Activated naive CD8-positive, alpha-beta T cell treated with anti-CD3 and anti-CD28 coated beads for 36 hours (primary cell): ENCODE results near the gene TRERF1. TPM values are rescaled to one million over a fixed set of nuclear protein-coding genes. Genes with fewer than 3 reads are reported as not detected.

Source experiments
- DNase-seq: peaks from one replicate; pipeline ENCODE4 v3.0.0; 2021
- H3K27ac Mint-ChIP-seq: one replicate; pipeline ENCODE4 v1.8.0; 2022; ENCODE audit warnings: mild to moderate bottlenecking, moderate library complexity, mixed read lengths
- H3K27me3 Mint-ChIP-seq: one replicate; pipeline ENCODE4 v1.8.0; 2022; ENCODE audit warnings: mild to moderate bottlenecking, mixed read lengths
- H3K36me3 Mint-ChIP-seq: one replicate; pipeline ENCODE4 v1.8.0; 2021; ENCODE audit warnings: mild to moderate bottlenecking, mixed read lengths
- H3K4me1 Mint-ChIP-seq: one replicate; pipeline ENCODE4 v1.8.0; 2021; ENCODE audit warnings: mixed read lengths
- H3K4me3 Mint-ChIP-seq: one replicate; pipeline ENCODE4 v1.8.0; 2022; ENCODE audit warnings: mild to moderate bottlenecking, moderate library complexity, mixed read lengths
- H3K9me3 Mint-ChIP-seq: one replicate; pipeline ENCODE4 v1.8.0; 2022; ENCODE audit warnings: mixed read lengths
- total RNA-seq, 2 experiments: library from RNA; stranded (reverse); gene quantifications; one replicate each; pipeline ENCODE4 v1.2.3, GENCODE V29; 2021

The TRERF1 gene
- total RNA-seq, 2 experiments from 2014 or later: 6.5 to 6.9 TPM

DNA sequence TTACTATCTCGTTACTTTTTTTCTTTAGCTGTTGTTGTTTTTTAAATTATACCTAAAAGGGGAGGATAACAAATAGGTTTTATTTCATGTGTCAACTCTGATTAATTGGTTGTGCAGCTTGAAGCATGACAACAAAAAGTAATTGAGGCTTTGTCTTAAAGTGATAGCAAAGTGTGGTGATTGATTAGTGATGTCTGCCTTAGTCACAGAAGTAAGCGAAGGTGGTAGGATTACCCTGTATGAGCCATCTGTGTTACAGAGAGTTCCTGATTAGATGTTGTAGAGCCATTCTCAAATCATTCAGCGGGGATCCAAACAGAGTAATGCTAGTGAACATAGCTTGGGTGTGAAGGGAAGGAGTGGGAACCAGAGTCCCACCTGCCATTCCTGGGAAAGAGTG is 219.7 kb downstream of the TRERF1 start:
- Mint-ChIP-seq H3K27me3 (no peaks in the 10 kb centered on the region), H3K4me1 (peaks cover 1% of the 10 kb centered on the region), H3K9me3 (no peaks in the 10 kb centered on the region), H3K4me3 (no peak overlapping the region), H3K27ac (no peak overlapping the region), H3K36me3 (no peaks in the 10 kb centered on the region)
- DNase-seq: no peak

DNA sequence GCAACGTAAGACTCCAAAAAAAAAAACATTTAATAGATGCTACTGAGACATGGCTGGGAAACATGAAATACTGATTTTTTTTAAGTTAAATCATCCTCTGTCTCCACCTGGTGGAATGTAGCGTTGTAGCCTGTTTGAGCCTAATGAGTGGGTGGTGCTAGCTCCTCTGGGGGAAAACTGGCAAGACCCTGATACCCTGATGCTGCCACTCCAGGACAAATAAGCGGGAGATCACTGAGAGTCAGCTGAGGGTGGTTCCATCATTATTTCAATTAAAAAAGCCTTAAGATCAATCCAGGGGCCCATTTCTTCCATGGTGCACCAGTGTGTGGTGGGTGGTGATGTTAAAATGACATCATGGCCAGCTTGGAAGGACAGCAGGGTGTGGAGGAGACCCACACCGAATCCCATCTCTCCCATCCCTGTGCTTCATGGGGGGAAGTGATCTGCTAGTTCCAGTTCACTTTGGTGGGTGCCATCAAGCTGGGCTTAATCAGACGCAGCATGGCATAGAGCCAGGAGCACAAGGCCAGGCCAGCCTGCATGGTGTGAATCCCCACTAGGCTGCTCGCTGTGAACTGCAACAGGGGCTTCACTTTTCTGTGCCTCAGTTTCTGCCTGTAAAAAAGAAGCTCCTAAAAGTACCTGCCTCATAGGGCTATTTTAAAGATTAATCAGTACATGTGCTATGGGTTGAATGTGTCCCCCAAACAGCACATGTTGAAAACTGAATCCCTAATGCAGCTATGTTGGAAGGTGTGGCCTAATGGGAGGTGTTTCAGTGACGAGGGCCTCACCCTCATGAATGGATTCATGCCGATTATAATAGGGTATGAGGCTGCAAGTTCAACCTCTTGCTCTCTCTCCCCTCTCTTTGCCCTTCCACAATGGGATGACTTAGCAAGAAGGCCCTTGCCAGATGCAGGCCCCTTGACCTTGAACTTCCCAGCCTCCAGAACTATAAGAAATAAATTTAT is 221.1 kb downstream of the TRERF1 start:
- no peaks in the 10 kb centered on the region for H3K27me3 Mint-ChIP-seq
- peaks cover 1% of the 10 kb centered on the region for H3K4me1 Mint-ChIP-seq
- H3K4me3 Mint-ChIP-seq: no peak overlapping the region
- no peak overlapping the region for H3K27ac Mint-ChIP-seq
- DNase-seq: no peak
- H3K36me3 Mint-ChIP-seq: no peaks in the 10 kb centered on the region
- H3K9me3 Mint-ChIP-seq: no peaks in the 10 kb centered on the region

DNA sequence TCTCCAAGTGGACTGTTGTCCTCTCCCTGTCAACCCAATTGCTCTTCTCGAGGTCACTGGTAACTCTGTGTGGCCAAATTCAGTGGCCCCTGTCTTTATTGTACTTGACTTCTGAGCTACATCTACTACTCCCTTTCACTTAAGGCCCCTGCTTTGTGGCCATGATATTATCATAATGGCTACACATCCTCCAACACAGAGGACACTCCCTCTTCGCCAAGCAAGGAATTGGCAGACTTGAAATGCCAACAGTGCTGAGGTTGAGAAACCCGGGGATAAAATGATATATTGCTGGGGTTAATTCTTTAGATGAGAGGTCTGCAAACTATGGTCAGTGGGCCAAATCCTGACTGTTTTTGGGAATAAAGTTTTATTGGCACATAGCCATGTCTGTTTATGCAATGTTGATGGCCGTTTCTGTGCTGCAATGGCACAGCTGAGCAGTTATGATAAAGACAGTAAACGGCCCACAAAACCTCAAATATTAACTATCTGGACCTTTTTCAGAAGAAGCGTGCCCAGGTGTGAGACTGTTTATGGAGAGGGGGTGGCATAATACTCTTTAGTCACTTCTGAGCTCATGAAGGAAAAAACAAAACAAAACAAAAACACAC is 222.1 kb downstream of the TRERF1 start:
- Mint-ChIP-seq H3K4me1 (peaks cover 6% of the 10 kb centered on the region), H3K27ac (no peak overlapping the region), H3K27me3 (no peaks in the 10 kb centered on the region), H3K4me3 (no peak overlapping the region), H3K9me3 (no peaks in the 10 kb centered on the region), H3K36me3 (no peaks in the 10 kb centered on the region)
- DNase-seq: no peak

DNA sequence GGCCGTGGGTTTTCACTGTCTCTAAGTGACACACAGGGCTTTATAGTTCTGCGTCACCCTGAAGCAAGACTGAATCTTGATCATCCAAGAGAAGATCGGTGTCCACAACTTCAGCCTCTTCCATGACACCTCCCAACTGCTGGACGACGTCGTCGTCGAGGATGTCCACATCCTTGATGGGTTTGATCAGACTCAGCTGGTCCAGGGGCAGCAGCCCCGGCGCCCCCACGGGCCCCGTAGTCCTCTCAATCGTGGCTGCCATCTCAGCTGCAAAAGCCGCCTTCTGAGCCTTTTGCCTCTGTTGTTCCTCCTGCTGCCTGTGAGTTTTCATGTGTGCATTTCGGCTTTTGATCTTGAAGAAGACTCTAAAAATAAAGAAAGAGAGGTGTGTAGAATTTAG is 223.4 kb downstream of the TRERF1 start:
- DNase-seq: no peak
- H3K9me3 Mint-ChIP-seq: no peaks in the 10 kb centered on the region
- H3K27ac Mint-ChIP-seq: no peak overlapping the region
- no peaks in the 10 kb centered on the region for H3K27me3 Mint-ChIP-seq
- peaks cover 15% of the 10 kb centered on the region for H3K4me1 Mint-ChIP-seq
- H3K36me3 Mint-ChIP-seq: no peaks in the 10 kb centered on the region
- H3K4me3 Mint-ChIP-seq: no peak overlapping the region

DNA sequence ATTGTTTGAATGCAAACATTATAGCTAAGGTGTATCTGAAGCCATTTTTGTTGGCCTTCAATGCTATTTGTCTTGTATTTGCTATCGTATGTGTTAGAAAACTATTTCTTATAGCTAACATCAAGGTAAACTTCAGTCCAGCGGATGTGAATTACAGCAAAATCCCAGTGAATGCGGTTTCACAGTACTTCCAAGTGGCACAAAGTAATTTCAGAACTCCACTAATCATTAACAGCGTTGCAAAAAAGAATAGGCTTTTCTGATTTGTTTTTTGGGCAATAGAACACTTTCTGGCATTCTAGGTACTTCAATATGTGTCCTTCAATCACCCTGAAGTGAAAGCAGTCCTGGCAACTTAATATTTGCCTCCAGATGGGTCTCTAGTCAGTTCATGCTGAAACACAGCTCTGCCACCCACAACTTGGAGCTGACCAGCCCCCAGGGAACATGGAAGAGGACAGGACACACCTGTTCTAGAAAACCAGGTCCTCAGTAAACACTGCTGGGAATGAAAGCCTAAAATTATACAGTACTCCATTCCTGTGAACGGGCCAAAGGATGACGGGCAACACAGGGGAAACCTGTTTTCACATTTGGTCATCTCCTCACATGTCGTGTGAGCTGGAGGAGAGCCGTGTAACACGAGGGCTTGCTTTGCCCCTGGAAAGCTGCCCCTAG is 224.4 kb downstream of the TRERF1 start:
- Mint-ChIP-seq H3K4me1 (peaks cover 15% of the 10 kb centered on the region), H3K36me3 (no peaks in the 10 kb centered on the region), H3K9me3 (no peaks in the 10 kb centered on the region), H3K27ac (no peak overlapping the region), H3K27me3 (no peaks in the 10 kb centered on the region), H3K4me3 (no peak overlapping the region)
- DNase-seq: no peak

DNA sequence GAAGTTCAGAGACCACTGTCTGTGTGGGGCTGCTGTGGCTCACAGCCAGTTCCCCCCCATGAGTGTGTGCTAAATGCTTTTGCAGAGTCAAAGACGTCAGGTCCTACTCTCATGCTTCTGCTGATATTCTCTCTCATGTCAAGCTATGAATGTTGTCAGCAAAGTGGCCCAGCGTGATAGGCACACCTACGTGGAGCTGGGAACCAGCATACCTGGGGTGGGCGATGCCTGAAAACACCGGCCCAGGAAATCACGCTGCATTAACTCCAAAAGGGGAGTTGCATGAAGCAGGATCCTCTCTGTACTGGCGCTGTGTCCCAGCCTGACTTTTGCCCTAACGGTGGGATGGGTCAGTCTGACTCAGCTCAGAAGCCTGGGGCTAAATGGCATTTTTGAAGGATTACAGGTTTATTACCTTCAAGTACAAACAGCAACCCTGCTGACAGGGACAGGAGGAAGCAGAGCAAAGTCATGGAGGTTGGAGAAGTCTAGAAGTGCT is 225.0 kb downstream of the TRERF1 start:
- Mint-ChIP-seq H3K9me3 (no peaks in the 10 kb centered on the region), H3K27ac (no peak overlapping the region), H3K4me3 (no peak overlapping the region), H3K4me1 (peaks cover 15% of the 10 kb centered on the region), H3K27me3 (no peaks in the 10 kb centered on the region), H3K36me3 (no peaks in the 10 kb centered on the region)
- DNase-seq: no peak

DNA sequence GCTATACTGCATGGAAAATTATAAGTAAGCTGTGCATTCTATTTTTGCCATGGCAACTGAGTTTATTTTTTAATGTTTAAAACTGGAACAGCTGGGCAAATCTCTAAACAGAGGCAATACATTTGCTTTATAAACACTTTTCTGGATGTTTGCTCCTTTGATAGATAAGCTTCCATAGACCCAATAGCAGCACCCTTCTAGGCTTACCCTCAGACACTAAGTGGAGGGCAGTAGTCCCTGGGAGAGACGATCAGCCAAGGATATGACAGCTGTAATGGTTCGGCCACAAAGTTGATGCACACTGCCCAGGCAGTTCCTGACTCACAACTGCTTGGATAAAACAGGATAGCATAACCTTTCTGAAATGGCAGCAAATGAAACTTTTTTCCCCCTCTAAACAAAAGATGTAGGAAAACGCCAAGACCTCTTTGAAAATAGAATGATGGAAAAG is 225.5 kb downstream of the TRERF1 start:
- H3K4me3 Mint-ChIP-seq: no peak overlapping the region
- no peaks in the 10 kb centered on the region for H3K27me3 Mint-ChIP-seq
- no peak overlapping the region for H3K27ac Mint-ChIP-seq
- no peak for DNase-seq
- H3K36me3 Mint-ChIP-seq: no peaks in the 10 kb centered on the region
- H3K9me3 Mint-ChIP-seq: no peaks in the 10 kb centered on the region
- H3K4me1 Mint-ChIP-seq: peaks cover 15% of the 10 kb centered on the region

DNA sequence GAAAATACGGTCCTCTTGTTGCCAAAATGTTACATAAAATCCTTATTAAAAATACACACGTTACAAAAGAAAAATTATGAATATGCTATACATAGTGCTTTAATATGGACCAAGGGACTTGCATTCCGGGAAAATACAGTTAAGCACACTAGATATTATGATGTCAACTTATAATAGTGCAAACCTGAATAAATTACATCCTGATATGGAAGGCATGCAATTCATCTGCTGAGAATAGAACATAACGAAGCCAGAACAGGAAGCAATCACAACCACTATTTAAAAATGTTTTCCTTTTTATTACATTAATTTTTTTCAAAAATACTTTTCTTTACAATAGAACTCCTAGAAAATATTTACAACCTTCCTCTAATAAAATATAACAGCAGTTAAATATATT is 226.3 kb downstream of the TRERF1 start:
- Mint-ChIP-seq H3K9me3 (no peaks in the 10 kb centered on the region), H3K36me3 (no peaks in the 10 kb centered on the region), H3K27ac (no peak overlapping the region), H3K4me3 (no peak overlapping the region), H3K4me1 (peaks cover 17% of the 10 kb centered on the region), H3K27me3 (no peaks in the 10 kb centered on the region)
- DNase-seq: no peak

DNA sequence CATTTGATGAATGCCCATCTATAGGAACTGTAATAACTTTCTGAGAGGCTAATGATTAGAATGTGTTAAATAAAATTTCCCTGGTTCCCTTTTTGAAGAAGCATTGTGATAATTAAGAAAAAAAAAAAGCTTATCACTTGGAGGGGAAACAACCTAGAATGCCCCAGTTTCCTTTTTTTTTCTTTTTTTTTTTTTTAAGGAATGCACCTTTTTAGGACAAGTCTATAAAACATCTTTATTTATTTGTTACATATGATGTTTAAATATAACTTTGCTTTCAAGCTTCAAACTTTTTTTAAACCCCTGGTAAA is 226.7 kb downstream of the TRERF1 start:
- H3K36me3 Mint-ChIP-seq: no peaks in the 10 kb centered on the region
- no peaks in the 10 kb centered on the region for H3K9me3 Mint-ChIP-seq
- peak overlapping the region; percentile 86 for H3K27ac Mint-ChIP-seq
- DNase-seq: no peak
- peaks cover 17% of the 10 kb centered on the region for H3K4me1 Mint-ChIP-seq
- no peaks in the 10 kb centered on the region for H3K27me3 Mint-ChIP-seq
- H3K4me3 Mint-ChIP-seq: no peak overlapping the region

DNA sequence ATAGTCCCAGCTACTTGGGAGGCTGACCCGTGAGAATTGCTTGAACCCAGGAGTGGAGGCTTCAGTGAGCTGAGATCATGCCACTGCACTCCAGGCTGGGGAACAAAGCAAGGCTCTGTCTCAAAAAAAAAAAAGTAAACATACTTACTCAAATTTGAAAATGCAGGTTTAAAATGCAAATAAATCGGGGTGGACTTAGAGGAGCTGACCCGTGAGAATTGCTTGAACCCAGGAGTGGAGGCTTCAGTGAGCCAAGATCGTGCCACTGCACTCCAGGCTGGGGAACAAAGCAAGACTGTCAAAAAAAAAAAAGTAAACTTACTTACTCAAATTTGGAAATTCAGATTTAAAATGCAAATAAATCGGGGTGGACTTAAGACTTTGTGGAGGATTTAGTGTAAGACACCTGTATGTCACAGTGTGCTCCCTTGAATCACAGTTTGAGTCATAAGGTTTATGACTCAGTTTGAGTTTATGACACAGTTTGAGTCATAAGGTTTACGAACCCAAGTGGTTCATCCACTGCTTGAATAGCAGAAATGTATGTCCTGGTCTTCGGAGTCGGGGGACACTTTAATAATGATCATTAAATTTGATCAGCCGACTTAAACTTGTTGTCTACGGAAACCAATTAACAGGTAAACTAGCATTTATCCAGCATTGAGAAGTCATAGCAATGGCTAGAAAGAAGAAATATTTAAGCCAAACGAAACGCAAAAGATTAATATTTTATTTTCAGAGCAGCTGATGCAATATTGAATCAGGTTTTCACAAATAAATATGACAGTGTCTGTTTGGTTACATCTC is 227.3 kb downstream of the TRERF1 start:
- DNase-seq: no peak
- Mint-ChIP-seq H3K27me3 (no peaks in the 10 kb centered on the region), H3K36me3 (no peaks in the 10 kb centered on the region)

DNA sequence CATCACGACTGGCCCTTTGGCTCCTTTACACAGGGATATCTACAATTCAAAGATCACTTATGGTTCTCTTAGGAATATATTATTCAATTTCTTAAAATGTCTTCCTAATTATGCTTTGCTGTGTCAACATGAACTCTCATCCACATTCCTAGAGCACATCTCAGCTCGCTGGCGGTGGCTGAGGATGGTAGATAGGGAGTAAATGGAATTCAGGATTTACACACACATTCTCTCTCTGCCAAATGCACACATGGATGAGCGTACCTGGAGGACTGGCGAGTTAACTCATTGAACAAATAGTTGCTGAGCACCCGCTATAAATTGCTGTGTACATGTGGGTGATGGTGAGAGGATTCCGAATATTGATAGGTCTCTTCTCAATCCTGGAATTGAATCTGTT is 229.3 kb downstream of the TRERF1 start:
- no peak for DNase-seq
- H3K36me3 Mint-ChIP-seq: peaks cover 3% of the 10 kb centered on the region

More for the DNA sequence above, 227.3 kb downstream of the TRERF1 start:
- Mint-ChIP-seq H3K9me3 (no peaks in the 10 kb centered on the region), H3K4me3 (no peak overlapping the region), H3K27ac (peak overlapping the region; percentile 86), H3K4me1 (peaks cover 15% of the 10 kb centered on the region)

DNA sequence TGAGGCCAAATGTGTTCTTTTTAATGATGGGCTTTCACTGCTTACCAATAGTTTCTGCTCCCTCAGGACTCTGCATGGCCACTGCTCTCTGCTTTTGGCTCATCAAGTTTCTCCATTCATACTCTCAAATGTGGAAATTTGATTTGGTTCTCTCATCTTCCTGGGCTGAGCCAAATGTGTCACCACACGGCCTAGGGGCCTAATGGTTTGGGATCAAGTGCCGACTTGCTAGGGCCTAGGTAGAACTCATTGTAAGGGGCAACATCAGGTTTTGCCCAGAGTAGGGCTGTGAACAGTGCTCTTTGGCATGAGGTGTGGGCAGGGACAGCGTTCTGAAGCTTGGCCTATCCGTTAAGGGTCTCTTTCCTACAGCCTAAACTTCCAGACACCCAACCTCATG is 230.2 kb downstream of the TRERF1 start:
- H3K36me3 Mint-ChIP-seq: peaks cover 4% of the 10 kb centered on the region
- no peak overlapping the region for H3K4me3 Mint-ChIP-seq
- H3K4me1 Mint-ChIP-seq: peaks cover 19% of the 10 kb centered on the region
- H3K27me3 Mint-ChIP-seq: no peaks in the 10 kb centered on the region
- no peak overlapping the region for H3K27ac Mint-ChIP-seq
- DNase-seq: no peak
- no peaks in the 10 kb centered on the region for H3K9me3 Mint-ChIP-seq

More for the DNA sequence above, 229.3 kb downstream of the TRERF1 start:
- H3K27ac Mint-ChIP-seq: no peak overlapping the region
- H3K27me3 Mint-ChIP-seq: no peaks in the 10 kb centered on the region
- peaks cover 15% of the 10 kb centered on the region for H3K4me1 Mint-ChIP-seq
- no peaks in the 10 kb centered on the region for H3K9me3 Mint-ChIP-seq
- no peak overlapping the region for H3K4me3 Mint-ChIP-seq

DNA sequence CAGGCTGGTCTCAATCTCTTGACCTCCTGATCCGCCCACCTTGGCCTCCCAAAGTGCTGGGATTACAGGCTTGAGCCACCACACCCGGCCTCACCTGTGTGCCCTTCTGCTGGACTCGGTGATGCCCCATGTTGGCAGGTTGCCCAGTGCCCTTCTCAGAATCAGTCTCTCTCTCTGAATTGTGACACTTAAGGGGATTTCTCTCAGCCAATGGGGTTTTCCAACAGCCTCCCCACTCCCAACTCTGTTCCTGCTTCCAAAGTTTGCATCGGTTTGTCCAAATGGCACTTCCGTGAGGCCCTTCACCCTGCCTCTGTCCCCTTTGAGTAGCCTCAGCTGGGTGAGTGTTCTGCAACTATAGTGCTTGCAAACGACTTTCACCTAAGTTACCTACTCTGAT is 230.9 kb downstream of the TRERF1 start:
- H3K36me3 Mint-ChIP-seq: peaks cover 4% of the 10 kb centered on the region
- no peak overlapping the region for H3K27ac Mint-ChIP-seq
- peaks cover 26% of the 10 kb centered on the region for H3K4me1 Mint-ChIP-seq
- H3K27me3 Mint-ChIP-seq: no peaks in the 10 kb centered on the region
- no peak for DNase-seq
- no peak overlapping the region for H3K4me3 Mint-ChIP-seq
- H3K9me3 Mint-ChIP-seq: no peaks in the 10 kb centered on the region

DNA sequence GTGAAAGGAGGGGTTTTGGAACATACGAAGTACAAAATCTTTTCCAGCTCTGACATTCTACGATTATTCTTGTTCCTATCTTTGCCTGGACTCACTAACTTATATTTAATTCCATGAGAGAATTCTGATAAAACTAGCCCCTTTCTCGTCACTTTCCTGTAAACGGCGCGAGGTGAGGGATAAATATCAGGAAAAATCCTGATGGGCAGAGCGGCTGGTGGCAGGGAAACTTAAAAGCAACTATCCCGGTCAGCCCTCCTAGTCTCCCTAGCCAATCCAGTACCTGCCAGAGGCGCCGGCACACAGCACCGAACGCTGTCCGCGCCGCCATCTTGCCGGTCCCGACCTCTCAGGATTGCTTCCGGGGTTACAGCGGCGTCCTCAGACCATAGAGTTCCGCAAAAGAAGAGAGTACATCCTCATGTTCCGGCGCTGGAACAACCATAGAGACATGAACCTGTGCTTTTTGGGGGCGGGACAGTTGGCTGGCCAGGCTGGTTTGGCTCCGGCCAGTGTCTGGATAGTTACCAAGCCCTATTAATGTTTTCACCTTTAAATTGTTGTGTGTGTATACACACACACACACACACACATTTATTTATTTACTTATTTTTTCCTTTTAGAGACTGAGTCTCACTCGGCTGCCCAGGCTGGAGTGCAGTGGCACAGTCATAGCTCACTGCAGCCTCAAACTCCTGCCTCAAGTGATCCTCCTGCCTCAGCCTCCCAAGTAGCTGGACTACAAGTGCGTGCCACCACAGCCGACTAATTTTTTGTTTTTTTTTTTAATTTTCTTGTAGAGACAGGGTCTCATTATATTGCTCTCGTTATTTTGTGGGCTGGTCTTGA is 234.0 kb downstream of the TRERF1 start, which contains the start of gene MRPS10:
Gene MRPS10 (minus strand): TSS at position 343 of the 849 bp plus-strand sequence. CDS start 12 bp downstream, at position 331.
- Mint-ChIP-seq H3K27ac (peak within 1 kb of the TSS; percentile 89), H3K4me3 (peak within 1 kb of the TSS; percentile 87), H3K9me3 (no peaks in the 10 kb centered on the region), H3K36me3 (peaks cover 8% of the 10 kb centered on the region), H3K4me1 (peaks cover 25% of the 10 kb centered on the region), H3K27me3 (no peaks in the 10 kb centered on the region)
- peak; percentile 89 for DNase-seq
